Measurements from ENCODE around the gene PRKD2.

PRKD2 gene

GRCh38 chr19:46691948-46692347 lies 25.0 kb downstream of the PRKD2 start:
- DNase-seq (ENCODE audit: low spot score) = no peak
- in situ Hi-C loops (cut with MboI; ENCODE audit: low pct_unique_long_range_greater_than_20kb, low sequenced_read_pairs, unreplicated experiment) = no loop called here
- no peak for TF ChIP-seq CTCF (IDR thresholded peaks at IDR 0.05; ENCODE audit: extremely low read depth, insufficient read depth, missing control alignments)

- in situ Hi-C loops (cut with MboI; ENCODE audit: low pct_unique_long_range_greater_than_20kb, low sequenced_read_pairs, unreplicated experiment) = no loop called here
- TF ChIP-seq CTCF (IDR thresholded peaks at IDR 0.05; ENCODE audit: extremely low read depth, insufficient read depth, missing control alignments) = no peak
- DNase-seq (ENCODE audit: low spot score) = no peak
Measured at GRCh38 chr19:46691104-46691503, 25.8 kb downstream of the PRKD2 start.

- DNase-seq (ENCODE audit: low spot score) = no peak
- in situ Hi-C loops (cut with MboI; ENCODE audit: low pct_unique_long_range_greater_than_20kb, low sequenced_read_pairs, unreplicated experiment) = no loop called here
- no peak for TF ChIP-seq CTCF (IDR thresholded peaks at IDR 0.05; ENCODE audit: extremely low read depth, insufficient read depth, missing control alignments)
Measured at GRCh38 chr19:46689358-46689757, 27.6 kb downstream of the PRKD2 start.

- no peak for DNase-seq (ENCODE audit: low spot score)
- in situ Hi-C loops (cut with MboI; ENCODE audit: low pct_unique_long_range_greater_than_20kb, low sequenced_read_pairs, unreplicated experiment) = no loop called here
- no peak for TF ChIP-seq CTCF (IDR thresholded peaks at IDR 0.05; ENCODE audit: extremely low read depth, insufficient read depth, missing control alignments)
Measured at GRCh38 chr19:46687438-46688145, 29.3 kb downstream of the PRKD2 start.

- TF ChIP-seq CTCF (IDR thresholded peaks at IDR 0.05; ENCODE audit: extremely low read depth, insufficient read depth, missing control alignments) = no peak
- DNase-seq (ENCODE audit: low spot score) = no peak
- in situ Hi-C loops (cut with MboI; ENCODE audit: low pct_unique_long_range_greater_than_20kb, low sequenced_read_pairs, unreplicated experiment) = no loop called here
Measured at GRCh38 chr19:46685189-46685588, 31.7 kb downstream of the PRKD2 start.

- peak; percentile 71 for DNase-seq (ENCODE audit: low spot score)
- no peak for TF ChIP-seq CTCF (IDR thresholded peaks at IDR 0.05; ENCODE audit: extremely low read depth, insufficient read depth, missing control alignments)
- in situ Hi-C loops (cut with MboI; ENCODE audit: low pct_unique_long_range_greater_than_20kb, low sequenced_read_pairs, unreplicated experiment) = no loop called here
Measured at GRCh38 chr19:46678110-46678732, 38.7 kb downstream of the PRKD2 start.

Data from GM13977 (cell line).